ENCODE results near the gene RNF225. TPM values are rescaled to one million over a fixed set of nuclear protein-coding genes. Genes with fewer than 3 reads are reported as not detected.
A peak's percentile ranks its signal among the peaks of the same experiment; 100 is the strongest.
"Not testable (repeated sequence)": the region's sequence is repeated elsewhere in the genome, so short reads cannot be mapped to it uniquely, and the experiment has no call there.

Gene RNF225
- total RNA-seq, 1 donor from 2014 or later, result not detected

DNA sequence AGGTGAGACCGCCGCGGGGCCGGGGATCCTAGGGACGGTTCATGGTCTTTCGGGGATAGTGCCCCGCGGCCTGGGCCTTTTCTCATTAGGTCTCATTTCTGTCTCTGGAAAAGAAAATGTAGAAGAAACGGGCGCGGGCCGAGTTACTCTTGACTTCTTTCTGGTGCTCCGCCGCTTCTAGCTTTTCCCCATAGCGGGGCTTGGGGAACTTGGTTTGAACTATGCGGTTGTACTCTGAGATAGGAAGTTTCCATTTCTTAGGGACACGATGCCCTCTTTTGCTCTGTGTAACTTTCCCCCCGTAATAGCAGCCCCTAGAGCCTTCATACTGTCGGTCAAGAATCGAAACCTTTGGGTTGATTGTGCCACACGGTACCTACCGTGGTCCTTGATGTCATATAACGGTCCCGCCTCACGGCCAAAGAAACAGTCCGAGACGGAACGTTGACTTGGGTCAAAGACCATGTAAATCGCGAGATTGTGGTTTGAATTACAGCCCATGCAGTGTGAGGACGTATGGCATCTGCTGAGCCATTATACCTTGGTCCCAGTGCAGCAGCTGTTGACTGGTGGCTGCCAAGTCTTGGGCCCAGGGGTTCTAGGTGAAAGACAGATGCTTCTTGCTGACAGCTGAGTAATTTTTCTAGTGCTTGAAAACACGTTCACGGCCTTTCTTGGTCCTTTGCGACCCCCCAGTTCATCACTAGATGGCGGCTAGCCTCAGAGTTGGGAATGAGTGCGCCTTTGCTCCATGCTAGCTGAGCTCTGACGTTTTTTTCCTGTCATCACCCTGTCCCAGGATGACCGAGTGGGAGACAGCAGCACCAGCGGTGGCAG, 7.9 kb upstream of the RNF225 start:
- no peak for DNase-seq

- DNase-seq, result no peak
Measured at GRCh38 chr19:58388175-58388526, 7.3 kb upstream of the RNF225 start.

GRCh38 chr19:58392945-58393724, 2.3 kb upstream of the RNF225 start:
- DNase-seq, result no peak

GRCh38 chr19:58393725-58394033, 1.8 kb upstream of the RNF225 start:
- DNase-seq, result no peak

DNA sequence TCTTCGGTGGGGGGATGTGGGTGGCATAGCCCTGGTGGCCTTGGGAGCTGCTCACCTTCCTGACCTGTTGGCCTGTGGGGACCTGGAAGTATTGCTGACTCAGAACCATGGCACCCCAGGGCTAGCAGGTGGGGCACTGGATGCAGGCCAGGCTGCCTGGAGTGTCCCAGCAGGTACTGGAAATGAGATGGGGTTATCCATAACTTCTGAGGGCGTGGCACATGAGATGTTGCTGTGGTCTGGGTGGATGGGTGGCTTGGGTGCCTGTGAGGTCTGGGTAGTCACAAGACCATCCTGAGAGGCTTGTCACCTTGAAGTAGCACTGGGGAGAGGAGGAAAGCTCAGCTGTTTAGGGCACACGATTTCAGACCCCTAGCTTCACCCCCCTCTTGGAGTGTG, 636 bp upstream of the RNF225 start:
- no peak for DNase-seq

- DNase-seq, result no peak
Measured at GRCh38 chr19:58395979-58396627, 647 bp downstream of the RNF225 start.

- no peak for DNase-seq
Measured at GRCh38 chr19:58396691-58397532, 1.5 kb downstream of the RNF225 start.

GRCh38 chr19:58397533-58398037, 2.1 kb downstream of the RNF225 start:
- no peak for DNase-seq

GRCh38 chr19:58398087-58398486, 2.6 kb downstream of the RNF225 start:
- no peak for DNase-seq

GRCh38 chr19:58398545-58398944, 3.1 kb downstream of the RNF225 start:
- no peak for DNase-seq

GRCh38 chr19:58399903-58400302, 4.4 kb downstream of the RNF225 start:
- DNase-seq, result no peak

GRCh38 chr19:58400316-58400915, 5.0 kb downstream of the RNF225 start:
- no peak for DNase-seq

DNA sequence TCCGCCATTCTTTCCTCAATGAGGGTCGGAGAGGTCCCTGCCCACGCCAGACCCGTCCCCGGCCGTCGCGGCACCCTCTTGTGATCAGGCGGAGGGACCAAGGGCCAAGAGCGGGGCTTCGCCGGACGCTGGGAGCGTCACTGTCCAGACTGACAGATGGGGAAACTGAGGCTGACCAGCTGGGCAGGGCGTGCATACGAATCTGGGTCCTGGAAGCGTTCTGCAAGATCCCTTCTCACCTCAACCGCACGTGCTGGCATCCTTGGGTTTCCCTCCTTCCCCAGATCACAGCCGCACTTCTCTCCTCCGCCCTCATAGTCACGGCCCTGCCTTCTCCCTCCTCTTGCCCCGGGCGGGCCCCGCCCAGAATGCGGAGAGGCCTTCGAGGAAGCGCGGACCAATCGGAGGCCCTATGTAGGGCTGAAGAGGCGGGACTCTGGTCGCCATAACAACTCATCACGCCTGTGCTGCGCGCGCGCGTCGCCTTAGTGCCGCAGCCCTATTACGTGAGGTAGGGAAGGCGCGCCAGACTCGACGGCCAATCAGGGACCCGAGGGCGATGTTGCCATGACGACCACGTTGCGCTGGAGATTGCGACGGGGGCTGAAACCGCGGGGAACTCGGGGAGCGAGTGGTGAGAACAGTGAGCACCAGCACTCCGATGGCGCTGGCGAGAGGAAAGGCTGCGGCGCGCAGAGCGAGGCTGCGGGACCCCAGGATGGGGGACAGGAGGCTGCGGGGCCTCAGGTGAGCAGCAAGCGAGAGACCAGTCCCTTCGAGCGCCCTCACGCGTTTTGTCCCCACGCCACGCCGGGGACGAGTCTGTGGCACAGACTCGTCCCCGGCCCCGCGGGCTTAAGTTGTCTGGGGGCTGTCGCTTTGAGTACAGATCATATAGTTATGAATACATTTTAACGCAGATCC, 5.7 kb downstream of the RNF225 start:
- peak; percentile 100 for DNase-seq

DNA sequence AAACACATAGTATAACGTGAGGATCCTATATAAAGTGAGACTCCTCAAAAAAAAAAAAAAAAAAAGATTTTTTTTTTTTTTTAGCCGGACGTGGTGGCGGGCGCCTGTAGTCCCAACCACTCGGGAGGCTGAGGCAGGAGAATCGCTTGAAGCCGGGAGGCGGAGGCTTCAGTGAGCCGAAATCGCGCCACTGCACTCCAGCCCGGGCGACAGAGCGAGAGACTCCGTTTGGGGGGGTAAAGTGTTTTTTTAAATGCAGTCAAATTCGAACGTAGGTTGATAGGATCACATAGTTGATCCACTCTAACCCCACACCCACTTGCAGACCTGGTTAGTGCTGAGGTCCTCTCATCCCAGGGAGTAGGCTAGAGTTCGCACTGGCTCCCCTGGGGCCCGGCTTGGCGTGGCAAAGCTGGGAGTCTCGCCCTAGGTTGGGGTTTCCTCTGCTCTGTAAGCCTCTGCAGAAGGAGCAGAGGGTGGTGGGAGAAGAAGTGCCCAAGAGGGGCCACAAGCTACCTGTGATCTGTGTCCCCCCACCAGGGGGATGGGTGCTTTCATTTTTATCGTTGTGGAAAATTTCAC, 6.5 kb downstream of the RNF225 start:
- no peak for DNase-seq

- DNase-seq, result not testable (repeated sequence)
Measured at GRCh38 chr19:58403920-58404478, 8.5 kb downstream of the RNF225 start.

GRCh38 chr19:58406818-58407657, 11.6 kb downstream of the RNF225 start:
- peak; percentile 33 for DNase-seq

GRCh38 chr19:58407658-58408151, 12.2 kb downstream of the RNF225 start:
- peak; percentile 24 for DNase-seq

DNA sequence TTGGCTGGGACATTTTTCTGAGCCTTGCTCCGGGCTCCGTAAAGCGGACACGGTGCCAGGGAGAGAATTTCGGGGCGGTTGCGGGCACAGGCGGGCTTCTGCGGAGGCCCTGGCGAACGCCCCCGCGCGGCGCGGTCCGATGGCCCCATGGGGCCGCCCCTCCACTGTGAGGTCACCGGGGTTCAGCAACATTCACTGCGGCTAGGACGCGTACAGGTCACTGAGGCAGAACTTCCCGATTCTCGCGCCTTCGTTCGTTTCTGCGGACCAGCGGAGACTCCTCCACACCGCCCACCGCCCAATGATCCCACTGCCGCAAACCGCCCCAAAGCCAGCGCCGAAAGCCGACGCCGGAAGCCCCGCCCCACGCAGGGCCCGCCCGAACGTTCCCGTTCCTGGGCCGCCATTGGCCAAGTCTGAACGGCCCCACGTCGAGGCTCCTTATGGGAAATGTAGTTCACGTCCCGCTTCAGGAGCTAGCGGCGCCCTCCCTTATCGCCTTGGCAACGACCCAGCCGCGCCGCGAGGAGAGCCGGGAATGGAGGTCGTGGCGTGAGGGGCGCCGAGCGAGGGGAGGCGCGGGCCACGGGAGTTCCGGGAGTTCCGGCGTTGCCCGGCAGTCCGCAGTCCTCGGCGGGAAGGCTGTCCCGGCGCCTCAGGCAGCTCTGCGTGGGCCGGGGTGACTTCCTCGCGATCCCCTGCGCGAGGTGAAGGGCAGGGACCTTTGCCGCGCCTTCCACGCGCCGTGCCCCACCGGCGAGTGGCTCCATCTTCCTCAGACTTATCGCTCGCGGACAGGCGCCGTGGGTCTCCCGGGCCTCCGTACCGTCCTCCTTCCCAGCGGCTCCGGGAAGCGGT, 12.9 kb downstream of the RNF225 start, which contains the start of gene ZNF584:
Gene ZNF584, plus strand, starts transcription at position 498 of the 858 bp plus-strand sequence. CDS start 499 bp downstream, outside the sequence.
- DNase-seq, result peak; percentile 97

Data from dermis blood vessel endothelial cell (primary cell).